Lower leg skin (tissue), 3 donors: ENCODE measurements around the gene CD164L2.

Source experiments
- CTCF ChIP-seq, 3 donors: fragments of 450-650 bp; IDR thresholded peaks; one replicate each; pipeline ENCODE4 v1.5.1; 2016; ENCODE audit warnings: antibody characterized with exemption in 3 of 3, mild to moderate bottlenecking in 3 of 3, moderate library complexity in 2 of 3
- POLR2A ChIP-seq, 2 donors: fragments of 450-650 bp; IDR thresholded peaks; one replicate each; pipeline ENCODE4 v1.6.1; 2016 to 2017; ENCODE audit warnings: antibody characterized with exemption in 2 of 2, mild to moderate bottlenecking in 1 of 2, moderate library complexity in 1 of 2

- TF ChIP-seq POLR2A (IDR thresholded peaks at IDR 0.05) (no peak), CTCF (IDR thresholded peaks at IDR 0.05) (no peak)
Observed at GRCh38 chr1:27350663-27351540, 32.2 kb downstream of the CD164L2 start.
